ENCODE results near the gene SGPP1.
A peak's percentile ranks its signal among the peaks of the same experiment; 100 is the strongest.
"Not testable (repeated sequence)": the region's sequence is repeated elsewhere in the genome, so short reads cannot be mapped to it uniquely, and the experiment has no call there.

SGPP1 gene, protein sequence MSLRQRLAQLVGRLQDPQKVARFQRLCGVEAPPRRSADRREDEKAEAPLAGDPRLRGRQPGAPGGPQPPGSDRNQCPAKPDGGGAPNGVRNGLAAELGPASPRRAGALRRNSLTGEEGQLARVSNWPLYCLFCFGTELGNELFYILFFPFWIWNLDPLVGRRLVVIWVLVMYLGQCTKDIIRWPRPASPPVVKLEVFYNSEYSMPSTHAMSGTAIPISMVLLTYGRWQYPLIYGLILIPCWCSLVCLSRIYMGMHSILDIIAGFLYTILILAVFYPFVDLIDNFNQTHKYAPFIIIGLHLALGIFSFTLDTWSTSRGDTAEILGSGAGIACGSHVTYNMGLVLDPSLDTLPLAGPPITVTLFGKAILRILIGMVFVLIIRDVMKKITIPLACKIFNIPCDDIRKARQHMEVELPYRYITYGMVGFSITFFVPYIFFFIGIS

DNA sequence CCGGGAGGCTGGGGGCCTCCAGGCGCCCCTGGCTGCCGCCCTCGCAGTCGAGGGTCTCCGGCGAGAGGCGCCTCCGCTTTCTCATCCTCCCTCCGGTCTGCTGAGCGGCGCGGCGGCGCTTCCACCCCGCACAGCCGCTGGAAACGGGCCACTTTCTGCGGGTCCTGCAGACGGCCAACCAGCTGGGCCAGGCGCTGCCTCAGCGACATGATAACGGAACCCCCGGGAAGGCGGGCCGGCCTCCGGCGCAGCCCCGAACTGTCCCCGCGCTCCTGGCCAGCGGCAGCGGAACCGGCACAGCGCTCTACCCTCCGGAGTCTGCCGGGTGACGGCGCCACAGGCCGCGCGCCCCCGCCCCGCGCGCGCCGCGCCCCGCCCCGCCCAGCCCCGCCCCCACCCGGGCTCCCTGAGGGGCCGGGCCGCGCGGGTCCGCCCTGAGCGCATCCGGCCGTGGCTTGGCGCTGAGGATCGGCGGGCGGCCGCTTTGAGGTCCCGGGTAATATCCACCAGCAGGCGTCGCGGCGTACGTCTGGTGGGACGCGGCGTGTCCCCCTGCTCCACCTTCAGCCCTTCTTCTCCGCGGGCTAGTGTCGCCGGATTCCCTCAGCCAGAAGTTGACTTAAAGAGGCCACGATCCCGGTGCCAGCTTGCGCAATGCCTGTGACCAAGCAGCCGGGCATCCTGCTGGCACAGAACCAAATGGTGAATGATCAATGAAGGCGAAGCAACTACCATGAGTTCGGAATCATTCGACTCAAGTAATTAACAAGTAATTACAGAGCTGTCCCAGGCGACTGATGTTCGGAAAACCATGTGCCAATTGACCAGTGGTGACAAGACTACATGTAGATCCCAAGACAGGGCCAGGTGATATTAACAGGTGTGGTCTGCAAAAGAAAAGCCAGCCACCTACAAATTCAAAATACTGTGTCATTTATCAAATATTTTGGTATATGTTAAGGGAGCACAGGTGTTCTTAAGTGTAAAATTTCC lies at the start of gene SGPP1:
Gene SGPP1 (minus strand): TSS at position 330 of the 993 bp plus-strand sequence. CDS start 121 bp downstream, at position 209.
- peak; percentile 54 for DNase-seq (ENCODE audit: low spot score)

DNA sequence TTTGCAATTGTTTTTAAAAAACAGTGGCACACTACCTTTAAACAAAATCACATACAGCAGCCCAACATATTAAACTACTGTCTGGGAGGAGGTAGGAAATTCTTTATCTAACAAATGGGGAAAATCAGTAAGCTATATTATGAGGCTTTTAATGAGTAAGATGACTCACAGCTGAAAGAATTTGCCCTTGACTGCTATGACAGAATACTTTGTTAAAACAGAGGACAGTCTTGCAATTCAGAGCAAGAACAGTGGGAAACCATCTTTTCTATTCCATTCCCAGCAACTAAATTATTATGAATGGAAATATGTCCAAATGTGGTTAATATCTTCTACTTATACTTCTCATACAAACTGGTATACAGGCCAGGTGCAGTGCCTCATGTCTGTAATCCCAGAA lies 49.2 kb upstream of the SGPP1 start:
- DNase-seq (ENCODE audit: low spot score): no peak

DNA sequence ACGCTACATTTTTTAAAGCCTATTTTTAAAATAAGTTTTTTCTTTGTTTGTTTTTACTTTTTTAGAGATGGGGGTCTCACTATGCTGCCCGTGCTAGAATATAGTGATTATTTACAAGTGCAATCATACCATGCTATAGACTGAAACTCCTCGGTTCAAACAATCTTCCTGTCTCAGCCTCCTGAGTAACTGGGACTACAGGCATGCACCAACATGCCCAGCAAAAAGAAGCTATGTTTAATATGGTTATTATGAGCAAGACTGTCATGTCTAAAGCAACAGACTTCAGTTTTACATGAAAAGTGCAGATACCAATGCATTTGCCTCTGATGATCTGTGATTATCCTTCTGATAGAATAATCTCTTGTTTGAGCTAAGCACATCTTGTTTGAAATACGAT lies 45.6 kb upstream of the SGPP1 start:
- no peak for DNase-seq (ENCODE audit: low spot score)

DNA sequence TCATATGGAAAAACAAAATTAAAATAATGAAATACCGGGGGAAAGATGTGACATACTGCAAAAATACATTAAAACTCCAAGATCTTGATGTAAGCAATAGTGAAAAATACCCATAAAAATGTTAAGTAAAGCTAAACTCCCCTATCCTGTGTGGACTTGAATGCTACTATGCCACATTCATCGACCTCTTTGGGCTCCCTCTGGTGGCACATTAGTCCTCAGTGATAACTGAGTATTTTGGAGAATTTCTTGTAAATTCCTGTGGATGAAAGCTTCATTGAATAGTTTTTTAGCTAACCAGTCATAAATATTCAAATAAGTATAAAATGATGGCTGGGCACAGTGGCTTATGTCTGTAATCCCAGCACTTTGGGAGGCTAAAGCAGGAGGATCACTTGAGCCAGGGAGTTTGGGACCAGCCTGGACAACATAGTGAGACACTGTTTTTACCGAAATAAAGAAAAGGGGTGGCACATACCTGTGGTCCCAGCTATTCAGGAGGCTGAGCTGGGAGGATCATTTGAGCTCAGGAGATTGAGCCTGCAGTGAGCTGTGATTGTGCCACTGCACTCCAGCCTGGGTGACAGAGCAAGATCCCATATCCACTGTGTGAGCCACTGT lies 42.4 kb upstream of the SGPP1 start:
- peak; percentile 57 for DNase-seq (ENCODE audit: low spot score)

DNA sequence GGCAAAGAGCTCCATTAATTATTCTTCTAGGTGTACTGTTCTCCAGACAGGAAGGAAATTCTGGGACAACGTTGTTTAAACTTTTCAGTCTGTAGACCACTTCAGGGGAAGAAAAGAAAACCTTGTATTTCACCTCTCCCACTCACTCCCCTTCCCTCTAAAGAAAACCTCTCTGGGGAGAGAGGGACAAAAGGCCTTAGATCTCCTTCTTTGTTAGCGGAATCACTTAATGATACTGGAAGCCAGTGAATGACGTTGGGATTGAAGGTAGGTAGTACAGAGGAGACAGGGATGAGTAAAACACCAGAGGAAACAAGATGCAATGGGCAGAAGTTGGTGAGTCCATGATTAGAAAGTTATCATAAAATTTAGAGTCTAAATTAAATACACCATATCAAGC lies 38.7 kb upstream of the SGPP1 start:
- no peak for DNase-seq (ENCODE audit: low spot score)

DNA sequence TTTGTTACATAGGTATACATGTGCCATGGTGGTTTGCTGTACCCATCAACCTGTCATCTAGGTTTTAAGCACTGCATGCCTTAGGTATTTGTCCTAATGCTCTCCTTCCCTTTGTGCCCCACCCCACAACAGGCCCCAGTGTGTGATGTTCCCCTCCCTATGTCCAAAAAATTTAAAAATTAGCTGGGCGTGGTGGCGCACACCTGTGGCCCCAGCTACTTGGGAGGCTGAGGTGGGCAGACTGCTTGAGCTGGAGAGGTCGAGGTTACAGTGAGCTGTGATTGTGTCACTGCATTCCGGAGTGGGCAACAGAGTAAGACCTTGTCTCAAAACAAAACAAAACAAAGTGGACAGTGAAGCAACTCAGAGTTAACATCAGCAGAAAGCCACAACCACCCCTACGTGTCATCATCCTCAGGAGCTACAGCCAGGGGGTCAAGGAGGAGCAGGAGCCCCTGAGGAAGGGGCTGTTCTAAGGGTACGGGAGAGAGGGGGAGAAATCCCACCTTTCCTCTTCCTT lies 36.8 kb upstream of the SGPP1 start:
- DNase-seq (ENCODE audit: low spot score): no peak

DNA sequence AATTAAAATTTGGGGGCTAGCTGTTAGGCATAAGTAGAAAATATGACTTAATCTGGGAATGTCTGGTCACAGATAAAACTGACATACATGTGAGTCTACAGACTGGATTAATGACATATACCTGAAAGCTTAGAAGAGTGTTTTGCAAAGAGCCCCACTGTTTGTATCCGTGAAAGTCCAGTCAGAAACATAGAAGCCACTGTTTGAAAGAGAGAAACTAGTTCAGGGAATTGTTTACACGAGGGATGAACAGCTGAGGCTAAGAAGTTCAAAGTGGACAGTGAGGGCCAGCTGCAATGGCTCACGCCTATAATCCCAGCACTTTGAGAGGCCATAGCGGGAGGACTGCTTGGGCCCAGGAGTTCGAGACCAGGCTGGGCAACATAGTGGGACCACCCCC lies 36.2 kb upstream of the SGPP1 start:
- DNase-seq (ENCODE audit: low spot score): no peak

DNA sequence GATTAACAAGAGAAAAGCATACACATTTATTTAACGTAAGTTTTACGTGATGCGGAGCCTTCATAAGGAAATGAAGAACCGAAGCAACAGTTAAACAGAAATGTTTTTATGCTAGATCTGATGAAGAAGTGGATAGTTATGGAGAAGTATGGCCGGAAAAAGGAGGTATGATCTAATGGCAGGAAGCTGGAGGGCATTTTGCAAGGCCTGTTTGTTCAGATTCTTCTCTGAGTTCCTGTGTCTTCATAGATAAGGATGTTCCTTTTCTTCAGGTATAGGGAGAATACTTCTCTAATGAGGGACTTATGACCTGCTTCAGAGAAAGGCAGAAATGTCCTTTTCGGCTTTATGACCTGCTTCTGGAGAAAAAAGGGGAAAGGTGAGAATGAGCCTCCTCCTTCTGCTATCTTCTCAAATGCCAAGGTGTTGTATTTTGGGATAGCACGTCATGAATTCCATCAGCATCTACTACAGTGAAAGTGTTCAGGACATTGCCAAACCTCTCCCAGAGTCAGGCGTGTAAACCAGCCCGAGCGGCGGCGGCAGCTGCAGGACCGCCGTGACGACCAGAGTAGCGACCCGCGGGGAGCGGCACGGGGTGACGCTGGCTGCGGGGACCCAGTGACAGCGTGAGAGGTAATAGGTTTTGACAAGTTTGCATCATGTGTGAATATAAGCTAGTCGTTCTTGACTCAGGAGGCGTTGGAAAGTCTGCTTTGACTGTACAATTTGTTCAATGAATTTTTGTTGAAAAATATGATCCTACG lies 33.7 kb upstream of the SGPP1 start:
- no peak for DNase-seq (ENCODE audit: low spot score)

DNA sequence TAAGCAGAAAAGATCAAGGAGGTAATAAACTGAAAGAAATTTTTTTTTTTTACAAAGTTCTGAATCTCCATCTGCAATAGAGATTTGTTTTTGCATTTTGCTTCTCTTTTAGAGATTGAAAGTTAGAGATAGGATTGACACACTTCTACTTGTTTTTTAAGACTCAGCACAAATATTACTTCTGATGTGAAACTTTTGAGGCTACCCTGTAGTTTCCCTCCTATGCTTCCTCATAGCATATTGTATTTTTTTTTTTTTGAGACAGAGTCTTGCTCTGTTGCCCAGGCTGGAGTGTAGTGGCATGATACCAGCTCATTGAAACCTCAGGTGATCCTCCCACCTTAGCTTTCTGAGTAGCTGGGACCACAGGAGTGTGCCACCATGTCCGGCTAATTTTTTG lies 32.1 kb upstream of the SGPP1 start:
- no peak for DNase-seq (ENCODE audit: low spot score)

DNA sequence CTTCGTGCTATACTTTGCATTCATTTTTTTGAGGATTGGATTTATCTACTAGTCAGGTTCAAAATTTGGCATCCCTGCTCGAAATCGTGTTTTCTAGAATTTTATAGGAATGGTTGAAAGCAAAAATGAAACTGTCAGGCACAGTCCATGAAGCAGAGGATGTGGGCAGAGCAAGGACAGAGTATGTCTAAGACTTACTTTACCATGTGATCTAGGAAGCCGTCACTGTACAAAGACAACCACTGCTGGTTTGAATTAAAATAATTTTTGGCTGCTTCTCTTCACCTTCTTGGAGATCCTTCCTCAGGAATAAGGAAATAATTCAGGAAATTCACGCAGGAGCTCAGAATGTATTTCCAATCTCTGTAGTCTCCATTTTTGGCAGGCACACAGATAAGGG lies 31.6 kb upstream of the SGPP1 start:
- no peak for DNase-seq (ENCODE audit: low spot score)

DNA sequence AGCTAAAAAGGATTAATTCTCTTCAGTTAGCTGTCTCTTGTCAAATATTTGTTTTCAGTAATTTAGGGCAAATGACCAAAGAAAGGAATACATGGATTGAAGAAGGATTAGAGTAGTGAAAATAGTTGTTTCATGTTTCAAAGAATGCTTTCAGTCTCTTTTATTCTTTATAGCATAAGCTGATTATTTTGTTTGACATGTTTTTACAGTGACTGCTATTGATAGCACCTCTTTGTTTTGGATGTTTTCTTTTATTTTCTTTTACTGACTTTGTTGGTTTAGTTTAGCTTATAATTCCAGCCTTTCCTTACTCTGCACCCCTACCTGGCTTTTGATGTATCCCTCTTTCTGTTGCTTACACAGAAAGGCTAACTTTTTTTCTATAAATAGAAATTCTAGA lies 29.3 kb upstream of the SGPP1 start:
- no peak for DNase-seq (ENCODE audit: low spot score)

DNA sequence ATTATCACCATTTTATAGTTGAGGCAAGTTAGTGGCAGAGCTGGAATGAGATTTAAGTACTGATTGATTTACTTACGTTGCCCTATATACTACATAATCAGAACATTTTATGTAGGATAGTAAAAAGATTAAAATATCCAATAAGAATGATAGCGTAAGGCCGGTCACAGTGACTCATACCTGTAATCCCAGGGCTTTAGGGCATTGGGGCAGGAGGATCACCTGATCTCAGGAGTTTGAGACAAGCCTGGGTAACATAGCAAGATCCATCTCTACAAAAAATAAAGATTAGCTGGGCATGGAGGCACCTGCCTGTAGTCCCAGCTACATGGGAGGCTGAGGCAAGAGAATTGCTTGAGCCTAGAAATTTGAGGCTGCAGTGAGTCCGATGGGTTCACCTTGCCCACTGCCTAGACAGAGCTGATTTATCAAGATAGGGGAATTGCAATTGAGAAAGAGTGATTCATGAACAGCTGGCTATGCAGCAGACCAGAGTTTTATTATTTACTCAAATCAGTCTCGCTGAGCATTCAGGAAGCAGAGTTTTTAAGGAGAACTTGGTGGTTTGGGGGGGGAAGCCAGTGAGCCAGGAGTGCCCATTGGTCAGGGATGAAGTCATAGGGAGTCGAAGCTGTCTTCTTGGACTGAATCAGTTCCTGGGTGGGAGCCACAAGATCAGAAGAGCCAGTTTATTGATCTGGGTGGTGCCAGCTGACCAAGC lies 24.7 kb upstream of the SGPP1 start:
- no peak for DNase-seq (ENCODE audit: low spot score)

DNA sequence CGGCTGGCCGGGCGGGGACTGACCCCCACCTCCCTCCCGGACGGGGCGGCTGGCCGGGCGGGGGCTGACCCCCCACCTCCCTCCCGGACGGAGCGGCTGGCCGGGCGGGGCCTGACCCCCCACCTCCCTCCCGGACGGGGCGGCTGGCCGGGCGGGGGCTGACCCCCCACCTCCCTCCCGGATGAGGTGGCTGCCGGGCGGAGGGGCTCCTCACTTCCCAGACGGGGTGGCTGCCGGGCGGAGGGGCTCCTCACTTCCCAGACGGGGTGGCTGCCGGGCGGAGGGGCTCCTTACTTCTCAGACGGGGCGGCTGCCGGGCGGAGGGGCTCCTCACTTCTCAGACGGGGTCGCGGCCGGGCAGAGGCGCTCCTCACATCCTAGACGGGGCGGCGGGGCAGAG lies 23.2 kb upstream of the SGPP1 start:
- not testable (repeated sequence) for DNase-seq (ENCODE audit: low spot score)

DNA sequence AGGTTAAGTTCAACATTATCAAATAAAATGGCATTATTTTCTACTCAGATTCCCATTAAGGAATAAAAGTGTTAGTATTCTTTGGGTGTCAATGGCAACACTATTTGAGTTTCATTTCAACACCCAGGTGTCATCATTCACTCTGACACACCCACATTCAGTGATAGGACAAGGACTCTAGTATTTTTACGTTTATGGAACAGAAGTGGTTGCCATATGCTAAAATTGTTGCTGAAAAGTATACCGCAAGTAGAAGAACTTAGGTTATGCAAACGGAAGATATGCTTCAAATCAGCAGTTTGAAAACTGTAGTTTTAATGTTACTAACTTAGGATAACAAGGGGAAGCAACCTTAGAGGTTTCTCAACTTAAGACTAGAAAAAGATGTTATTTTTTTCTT lies 20.0 kb upstream of the SGPP1 start:
- no peak for DNase-seq (ENCODE audit: low spot score)

DNA sequence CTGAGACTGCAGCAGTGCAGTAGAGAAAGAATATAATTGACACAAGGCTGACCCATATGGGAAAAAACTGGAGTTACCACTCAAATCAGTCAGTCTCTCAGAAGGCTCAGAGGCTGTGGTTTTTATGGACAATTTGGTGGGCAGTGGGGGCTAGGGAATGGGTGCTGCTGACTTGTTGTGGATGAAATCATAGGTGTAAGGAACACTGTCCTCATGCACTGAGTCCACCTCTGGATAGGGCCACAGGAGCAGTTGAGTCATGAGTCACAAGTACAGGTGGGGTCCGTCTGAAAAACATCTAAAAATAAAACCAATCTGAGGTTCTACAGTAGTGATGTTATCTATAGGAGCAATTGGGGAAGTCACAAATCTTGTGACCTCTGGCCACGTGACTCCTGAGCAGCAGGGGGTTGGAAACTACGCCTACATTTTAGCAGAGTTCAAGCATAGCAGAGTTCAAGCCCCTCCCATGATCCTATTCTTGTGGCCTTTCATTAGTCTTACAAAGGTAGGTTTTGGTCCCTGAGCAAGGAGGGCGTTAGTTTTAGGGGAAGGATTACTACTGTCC lies 18.1 kb upstream of the SGPP1 start:
- DNase-seq (ENCODE audit: low spot score): no peak

DNA sequence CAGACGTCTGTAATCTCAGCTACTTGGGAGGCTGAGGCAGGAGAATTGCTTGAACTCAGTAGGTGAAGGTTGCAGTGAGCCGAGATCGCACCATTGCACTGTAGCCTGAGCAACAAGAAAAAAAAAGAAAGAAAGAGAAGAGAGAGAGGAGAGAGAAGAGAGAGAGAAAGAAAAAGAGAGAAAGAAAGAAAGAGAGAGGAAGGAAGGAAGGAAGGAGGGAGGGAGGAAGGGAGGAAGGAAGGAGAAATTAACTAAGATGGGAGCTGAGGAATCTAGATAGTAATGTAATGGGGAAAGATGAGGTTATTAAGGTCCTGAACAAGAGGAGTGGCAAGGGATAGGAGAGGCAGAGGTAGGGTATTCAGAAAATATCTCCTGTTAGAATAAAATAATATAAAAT lies 17.4 kb upstream of the SGPP1 start:
- no peak for DNase-seq (ENCODE audit: low spot score)

DNA sequence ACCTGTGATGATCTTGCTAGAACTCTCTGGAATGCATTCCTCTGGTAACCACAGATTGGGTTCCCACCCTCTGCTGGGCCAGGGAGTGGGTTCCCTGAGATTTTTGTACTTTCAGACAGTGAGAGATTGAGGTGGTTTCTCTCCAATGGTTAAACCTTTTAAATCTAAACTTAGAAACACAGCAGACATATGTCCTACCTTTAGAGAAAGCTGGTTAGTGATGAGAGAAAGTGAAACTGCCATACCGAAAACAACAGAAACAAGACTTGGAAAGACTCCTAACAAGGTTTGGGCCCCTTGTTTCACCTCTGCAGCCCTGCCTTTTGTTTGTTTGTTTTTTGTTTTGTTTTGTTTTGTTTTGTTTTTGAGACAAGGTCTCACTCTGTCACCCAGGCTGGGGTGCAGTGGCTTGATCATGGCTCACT lies 9.7 kb upstream of the SGPP1 start:
- DNase-seq (ENCODE audit: low spot score): no peak

DNA sequence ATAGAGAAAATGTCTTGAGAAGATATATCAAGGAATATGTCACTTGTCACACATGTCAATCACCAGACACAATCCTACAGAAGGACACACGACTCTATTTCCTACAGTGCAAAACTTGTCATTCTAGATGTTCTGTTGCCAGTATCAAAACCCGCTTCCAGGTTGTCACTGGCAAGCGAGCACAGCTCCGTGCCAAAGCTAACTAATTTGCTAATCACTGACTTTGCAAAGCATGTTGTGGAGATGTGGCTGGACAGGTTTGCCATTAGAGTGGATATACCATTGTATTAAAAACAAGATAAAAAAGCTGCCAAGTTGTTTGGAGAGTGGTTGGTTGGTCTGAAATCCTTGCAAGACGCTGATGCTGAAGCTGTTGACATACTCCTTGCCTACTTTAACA lies 7.9 kb upstream of the SGPP1 start:
- no peak for DNase-seq (ENCODE audit: low spot score)

DNA sequence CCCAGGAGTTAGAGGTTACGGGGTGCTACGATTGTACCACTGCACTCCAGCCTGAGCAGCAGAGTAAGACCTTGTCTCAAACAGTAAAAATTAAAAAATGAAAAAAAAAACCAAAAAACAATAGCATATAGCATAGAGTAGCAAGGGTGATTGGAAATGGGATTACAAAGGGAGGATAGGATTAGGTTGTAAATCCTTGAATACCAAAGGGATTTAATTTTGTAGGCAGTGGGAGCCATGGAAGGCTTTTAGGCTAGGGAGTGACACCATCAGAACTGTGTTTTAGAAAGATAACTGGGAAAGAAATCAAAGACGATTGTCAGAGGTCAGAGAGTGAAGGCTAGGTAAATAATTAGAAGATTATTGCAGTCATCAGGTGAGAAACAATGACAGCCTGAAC lies 2.8 kb upstream of the SGPP1 start:
- DNase-seq (ENCODE audit: low spot score): no peak

DNA sequence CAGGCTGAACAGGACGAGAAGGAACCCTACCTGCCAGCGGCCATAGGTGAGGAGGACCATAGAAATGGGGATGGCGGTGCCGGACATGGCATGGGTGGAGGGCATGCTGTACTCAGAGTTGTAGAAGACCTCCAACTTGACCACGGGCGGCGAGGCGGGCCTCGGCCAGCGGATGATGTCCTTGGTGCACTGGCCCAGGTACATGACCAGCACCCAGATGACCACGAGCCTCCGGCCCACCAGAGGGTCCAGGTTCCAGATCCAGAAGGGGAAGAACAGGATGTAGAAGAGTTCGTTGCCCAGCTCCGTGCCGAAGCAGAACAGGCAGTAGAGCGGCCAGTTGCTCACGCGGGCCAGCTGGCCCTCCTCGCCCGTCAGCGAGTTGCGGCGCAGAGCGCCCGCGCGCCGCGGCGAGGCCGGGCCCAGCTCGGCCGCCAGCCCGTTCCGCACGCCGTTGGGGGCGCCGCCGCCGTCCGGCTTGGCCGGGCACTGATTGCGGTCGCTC lies 582 bp downstream of the SGPP1 start:
- peak; percentile 53 for DNase-seq (ENCODE audit: low spot score)
